Measurements from ENCODE around the gene SNRNP27.

The SNRNP27 gene

DNA sequence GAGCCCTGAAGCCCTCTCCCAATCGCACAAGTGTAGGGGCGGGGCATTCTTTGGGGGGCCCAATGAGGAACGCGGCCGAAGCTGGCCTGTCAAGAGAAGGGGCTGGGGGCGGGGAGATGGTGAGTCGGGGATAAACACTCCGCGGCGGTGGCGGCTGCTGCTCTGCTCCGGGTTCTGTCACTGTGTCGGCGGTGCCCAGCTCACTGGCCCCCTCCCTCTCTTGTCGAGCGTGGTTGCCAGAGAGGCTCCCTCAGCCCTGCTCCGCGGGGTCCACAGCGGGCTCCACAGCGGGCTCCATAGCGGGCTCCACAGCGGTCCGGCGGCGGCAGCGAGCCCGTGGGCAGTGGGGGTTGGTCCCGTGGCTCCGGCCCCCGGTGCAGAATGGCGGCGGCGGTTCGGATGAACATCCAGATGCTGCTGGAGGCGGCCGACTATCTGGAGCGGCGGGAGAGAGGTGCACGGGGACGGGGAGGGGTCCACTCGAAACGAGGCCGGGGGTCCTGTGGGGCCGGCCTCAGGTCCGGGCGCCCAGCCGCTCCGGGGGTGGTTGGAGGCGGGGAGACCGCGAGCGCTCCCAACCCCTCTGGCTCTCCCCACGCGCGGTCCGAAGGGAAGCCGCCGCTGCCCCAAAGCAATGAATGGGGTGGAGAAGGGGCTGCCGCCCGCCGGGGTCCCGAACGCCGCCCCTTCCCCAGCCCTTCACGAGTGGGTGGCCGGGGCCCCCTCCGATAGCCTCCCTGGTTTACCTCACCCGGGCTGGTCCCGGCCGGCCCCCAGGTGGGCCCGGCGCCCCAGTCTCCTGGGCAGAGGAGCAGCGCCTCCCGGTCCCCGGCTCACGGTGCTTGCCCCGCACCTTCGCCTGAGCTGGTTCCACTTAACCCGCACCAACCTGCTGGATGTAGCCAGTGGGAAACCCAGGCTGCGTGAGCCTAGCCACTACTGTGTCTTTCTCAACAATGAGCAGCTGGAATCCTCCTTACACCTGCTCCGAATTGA, 21.5 kb downstream of the SNRNP27 start, which contains the start of gene MXD1:
TSS of gene MXD1 (plus strand) at position 160 of the 996 bp plus-strand sequence. CDS start at position 382, 222 bp downstream.
- Histone ChIP-seq H3K27ac (peak within 1 kb of the TSS; percentile 81 to 98 (median 94)), H3K4me3 (peak within 1 kb of the TSS; percentile 71 to 99 (median 88))

DNA sequence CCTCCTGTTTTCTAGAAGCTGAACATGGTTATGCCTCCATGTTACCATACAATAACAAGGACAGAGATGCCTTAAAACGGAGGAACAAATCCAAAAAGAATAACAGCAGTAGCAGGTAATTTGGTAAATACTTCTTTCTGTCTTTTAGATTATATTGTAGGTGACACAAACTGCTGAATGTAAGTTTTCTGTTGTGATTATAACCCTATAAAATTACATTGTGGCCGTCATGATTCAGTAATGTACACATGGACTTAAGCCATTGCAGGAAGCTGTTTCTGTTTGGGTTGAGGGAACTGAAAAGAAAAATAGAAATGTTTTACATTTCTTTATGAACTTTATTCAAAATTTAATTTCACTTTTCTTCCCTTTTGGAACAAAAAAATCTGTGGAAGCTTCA, 22.4 kb downstream of the SNRNP27 start:
- Histone ChIP-seq H3K27ac (peak overlapping the region in 14 of 21 experiments; percentile 17 to 94 (median 88)), H3K4me3 (peak overlapping the region; percentile 71 to 99 (median 85))

DNA sequence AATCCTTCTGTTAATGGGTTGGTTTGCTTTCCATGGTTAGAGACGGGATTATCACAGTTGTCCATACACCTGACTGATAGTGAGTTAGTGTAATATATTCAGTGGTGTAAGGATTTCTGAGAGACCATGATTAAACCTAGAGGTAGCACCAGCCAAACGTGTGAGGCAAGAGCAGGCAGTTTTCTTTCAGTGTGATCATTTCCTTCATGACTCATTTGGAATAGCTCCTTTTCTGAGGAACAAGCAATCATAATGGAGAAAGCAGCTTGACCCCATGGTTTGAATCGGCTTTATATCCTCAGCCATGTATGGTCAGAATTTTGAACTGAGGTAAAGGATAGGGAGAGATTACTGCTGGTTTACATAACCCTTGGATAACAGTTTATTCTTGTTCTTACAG, 24.1 kb downstream of the SNRNP27 start:
- peak overlapping the region in 12 of 21 experiments; percentile 5 to 89 (median 32) for H3K27ac ChIP-seq
- H3K4me3 ChIP-seq = no peak overlapping the region

DNA sequence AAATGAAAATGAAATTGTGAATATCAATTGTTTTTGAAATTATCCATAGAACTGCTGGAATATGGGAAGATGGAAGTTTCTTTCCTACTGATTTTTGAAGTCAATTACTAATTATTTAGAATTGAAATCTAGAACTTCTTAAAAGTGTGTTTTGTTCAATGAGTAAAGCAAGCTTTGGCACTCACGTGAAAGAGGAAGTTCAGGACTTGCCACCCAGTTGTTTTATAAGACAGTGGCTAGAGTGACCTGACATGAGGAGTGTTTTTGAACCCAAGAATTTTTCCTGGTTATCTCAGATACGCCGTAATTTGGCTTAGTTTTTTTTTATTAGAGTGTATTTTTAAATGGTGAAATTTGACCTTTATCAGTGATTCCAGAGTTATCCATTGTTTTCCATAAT, 24.6 kb downstream of the SNRNP27 start:
- Histone ChIP-seq H3K27ac (peak overlapping the region in 11 of 21 experiments; percentile 2 to 89 (median 35)), H3K4me3 (no peak overlapping the region)

DNA sequence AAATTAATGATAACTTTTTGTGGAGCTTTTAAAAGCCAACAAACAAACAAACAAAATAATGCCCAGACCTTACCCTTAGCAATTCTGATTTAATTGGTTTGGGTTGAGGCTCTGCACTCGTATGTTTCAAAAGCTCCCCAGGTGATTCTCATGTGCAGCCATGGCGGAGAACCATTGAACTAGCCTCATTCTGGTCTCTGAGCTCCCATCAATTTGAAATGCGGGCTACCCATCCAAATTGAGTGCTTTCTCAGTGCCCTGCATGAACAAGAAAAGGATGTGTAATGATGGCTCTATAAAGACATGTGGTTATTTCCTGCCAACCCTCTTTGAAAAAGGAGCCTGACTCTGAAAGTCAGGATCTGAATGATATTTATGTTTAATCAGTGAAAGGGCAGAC, 29.4 kb downstream of the SNRNP27 start:
- Histone ChIP-seq H3K4me3 (no peak overlapping the region), H3K27ac (no peak overlapping the region)

GRCh38 chr2:69926849-69927515, 33.2 kb downstream of the SNRNP27 start:
- no peak overlapping the region for H3K27ac ChIP-seq
- no peak overlapping the region for H3K4me3 ChIP-seq

- Histone ChIP-seq H3K4me3 (no peak overlapping the region), H3K27ac (peak overlapping the region in 7 of 21 experiments; percentile 1 to 34 (median 19))
Measured at GRCh38 chr2:69931832-69932595, 38.3 kb downstream of the SNRNP27 start.

DNA sequence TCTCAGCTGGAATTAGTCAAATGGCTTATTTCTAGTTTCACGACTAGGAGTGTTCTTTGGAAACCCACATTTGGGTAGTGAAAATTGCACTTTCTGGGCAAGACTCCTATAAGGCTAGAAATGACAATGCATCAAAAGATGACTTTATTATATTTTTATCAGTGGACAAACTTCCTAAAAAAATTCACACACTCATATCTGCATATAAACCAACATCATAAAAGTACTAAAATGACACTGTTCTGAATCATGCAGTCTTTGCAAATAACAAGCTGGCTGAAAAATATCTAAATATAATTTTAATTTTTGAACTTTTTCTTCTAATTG, 38.8 kb downstream of the SNRNP27 start:
- H3K4me3 ChIP-seq = no peak overlapping the region
- H3K27ac ChIP-seq = peak overlapping the region in 4 of 21 experiments; percentile 1 to 21 (median 12)

GRCh38 chr2:69933254-69933828, 39.6 kb downstream of the SNRNP27 start:
- Histone ChIP-seq H3K4me3 (no peak overlapping the region), H3K27ac (peak overlapping the region in 4 of 21 experiments; percentile 2 to 38 (median 28))

DNA sequence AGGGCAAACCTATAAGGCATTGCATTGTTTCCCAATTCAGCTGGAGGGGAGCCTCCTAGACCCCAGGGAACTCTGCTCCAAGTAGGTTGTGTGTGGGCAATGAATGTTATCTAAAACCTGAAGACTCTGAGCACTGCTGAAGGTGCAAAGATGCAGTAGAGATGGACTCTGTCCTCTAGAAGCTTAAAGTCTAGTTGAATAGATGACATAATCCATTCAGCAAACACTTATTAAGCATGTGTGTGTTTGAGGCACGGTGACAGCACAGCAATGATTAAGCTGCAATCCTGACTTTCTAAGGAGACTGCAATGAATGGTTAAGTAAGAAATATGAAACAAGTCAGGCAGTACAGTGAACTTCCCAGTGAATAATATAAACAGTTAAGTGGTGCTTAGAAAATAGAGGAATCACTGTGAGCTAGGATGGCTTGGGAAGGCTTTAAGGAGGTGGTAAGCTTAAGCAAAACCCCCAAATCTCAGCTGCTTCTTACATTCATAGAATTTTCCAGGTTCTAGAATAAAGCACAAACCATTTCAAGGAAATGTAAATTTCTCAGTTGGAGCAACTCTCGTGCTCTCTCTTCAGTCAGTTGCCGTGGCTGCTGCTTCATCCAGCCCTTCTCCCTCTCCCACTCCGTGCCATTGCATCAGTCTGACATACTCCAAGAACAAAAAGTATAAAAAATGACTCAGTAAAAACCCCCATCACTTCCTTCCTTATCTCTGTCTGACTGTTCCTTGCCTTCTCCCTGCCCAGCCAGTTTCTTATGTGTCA, 40.3 kb downstream of the SNRNP27 start:
- no peak overlapping the region for H3K4me3 ChIP-seq
- peak overlapping the region in 6 of 21 experiments; percentile 2 to 60 (median 35) for H3K27ac ChIP-seq

DNA sequence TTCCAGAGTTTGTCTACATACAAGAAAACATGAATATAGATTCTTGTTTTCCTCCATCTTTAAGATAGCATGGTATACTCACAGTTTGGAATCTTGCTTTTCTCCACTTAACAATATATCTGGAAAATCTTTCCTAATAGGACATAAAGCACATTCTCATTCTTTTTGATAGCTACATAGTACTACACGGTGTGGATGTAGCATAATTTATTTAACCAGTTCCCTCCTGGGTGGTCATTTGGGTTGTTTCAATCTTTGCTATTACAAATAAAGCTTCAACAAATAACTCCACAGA, 40.8 kb downstream of the SNRNP27 start:
- no peak overlapping the region for H3K4me3 ChIP-seq
- peak overlapping the region in 3 of 21 experiments; percentile 8 to 45 (median 32) for H3K27ac ChIP-seq

DNA sequence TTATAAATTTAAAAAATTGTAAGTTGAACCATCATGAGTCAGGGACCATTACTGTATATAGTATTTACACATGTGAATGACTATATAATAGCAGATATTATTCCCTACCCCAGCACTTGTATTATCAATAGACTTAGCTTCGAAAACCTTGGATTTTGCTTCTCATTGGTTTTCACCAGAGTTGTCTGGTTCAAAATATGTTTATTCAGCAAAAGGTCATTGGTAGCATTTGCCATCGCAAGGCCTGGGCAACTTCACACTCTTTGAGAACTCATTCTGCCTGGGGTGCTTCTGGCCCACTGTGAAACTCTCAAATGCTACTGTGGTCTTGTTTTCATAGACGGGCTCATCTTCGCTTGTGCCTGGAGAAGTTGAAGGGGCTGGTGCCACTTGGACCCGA, 41.3 kb downstream of the SNRNP27 start:
- Histone ChIP-seq H3K4me3 (no peak overlapping the region), H3K27ac (peak overlapping the region in 1 of 21 experiments; percentile 8)

DNA sequence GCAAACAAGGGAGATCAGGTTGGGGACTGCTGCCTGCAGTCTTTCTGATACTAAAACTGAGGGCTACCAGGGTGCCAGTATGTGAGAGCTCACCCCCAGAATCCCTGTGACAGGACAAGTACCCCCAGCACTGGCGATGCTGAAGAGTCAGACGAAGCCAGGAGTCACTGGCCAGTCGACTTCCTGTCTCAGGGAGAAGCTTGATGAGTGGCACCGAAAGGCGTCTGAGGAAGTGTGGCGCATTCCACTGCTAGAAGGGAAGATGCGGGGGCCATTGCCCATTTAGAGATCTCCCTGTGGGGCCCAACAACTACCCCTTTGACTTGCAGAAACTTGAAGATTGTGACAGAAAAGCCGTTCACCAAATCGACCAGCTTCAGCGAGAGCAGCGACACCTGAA, 43.1 kb downstream of the SNRNP27 start:
- Histone ChIP-seq H3K27ac (no peak overlapping the region), H3K4me3 (no peak overlapping the region)

DNA sequence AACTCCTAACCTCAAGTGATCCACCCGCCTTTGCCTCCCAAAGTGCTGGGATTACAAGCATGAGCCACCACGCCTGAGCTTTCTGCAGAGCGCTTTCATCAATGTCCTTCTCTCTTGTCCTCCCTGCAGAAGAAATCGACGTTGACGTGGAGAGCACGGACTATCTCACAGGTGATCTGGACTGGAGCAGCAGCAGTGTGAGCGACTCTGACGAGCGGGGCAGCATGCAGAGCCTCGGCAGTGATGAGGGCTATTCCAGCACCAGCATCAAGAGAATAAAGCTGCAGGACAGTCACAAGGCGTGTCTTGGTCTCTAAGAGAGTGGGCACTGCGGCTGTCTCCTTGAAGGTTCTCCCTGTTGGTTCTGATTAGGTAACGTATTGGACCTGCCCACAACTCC, 44.2 kb downstream of the SNRNP27 start:
- Histone ChIP-seq H3K27ac (no peak overlapping the region), H3K4me3 (no peak overlapping the region)

DNA sequence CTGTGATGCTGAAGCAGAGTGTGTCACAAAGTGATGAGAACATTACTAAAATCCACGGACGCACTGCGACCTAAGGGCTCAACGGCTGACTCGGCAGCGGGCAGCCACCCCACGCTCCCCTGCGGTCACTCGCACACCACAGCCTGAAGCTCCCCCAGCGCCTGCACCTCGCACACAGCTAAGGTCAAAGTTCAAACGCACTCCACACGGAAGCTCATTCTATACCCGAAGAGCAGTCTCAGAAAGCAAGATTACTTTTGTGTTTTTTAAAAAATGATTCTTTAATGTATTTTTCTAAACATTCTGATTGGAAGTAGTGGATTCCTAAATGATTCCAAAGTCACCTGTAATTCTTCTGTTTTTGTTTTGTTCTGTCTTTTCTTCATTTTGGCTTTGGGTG, 46.0 kb downstream of the SNRNP27 start:
- Histone ChIP-seq H3K27ac (no peak overlapping the region), H3K4me3 (no peak overlapping the region)

- H3K27ac ChIP-seq = no peak overlapping the region
Measured at GRCh38 chr2:69940691-69941090, 46.9 kb downstream of the SNRNP27 start.

GRCh38 chr2:69943000-69943842, 49.5 kb downstream of the SNRNP27 start:
- Histone ChIP-seq H3K4me3 (no peak overlapping the region), H3K27ac (peak overlapping the region in 4 of 21 experiments; percentile 57 to 78 (median 66))

More at GRCh38 chr2:69940691-69941090, 46.9 kb downstream of the SNRNP27 start:
- no peak overlapping the region for H3K4me3 ChIP-seq

All from skin epidermis (tissue), 12 donors.